COR-L47 (cell line): Measurements from ENCODE around the gene KRTAP2-4.

Source experiments
- DNase-seq: peaks from one replicate; lab custom pipeline; 2025; lab: John Stamatoyannopoulos, UW

The KRTAP2-4 gene

GRCh38 chr17:41037853-41038350, 27.8 kb downstream of the KRTAP2-4 start:
- no peak for DNase-seq

- DNase-seq: peak; percentile 73
Measured at GRCh38 chr17:41034346-41034935, 31.2 kb downstream of the KRTAP2-4 start, which contains the start of gene KRTAP1-3. Gene KRTAP1-3 (minus strand): TSS chr17:41034874. CDS start chr17:41034821, 53 bp downstream.

GRCh38 chr17:41029633-41030245, 35.9 kb downstream of the KRTAP2-4 start, which contains the start of gene KRTAP1-4:
Gene KRTAP1-4 (minus strand): TSS chr17:41030195. CDS start chr17:41030078, 117 bp downstream.
- DNase-seq: no peak

- DNase-seq: peak; percentile 26
Measured at GRCh38 chr17:41026715-41027471, 38.8 kb downstream of the KRTAP2-4 start, which contains the start of gene KRTAP1-5. Gene KRTAP1-5 (minus strand): TSS chr17:41027208. CDS start chr17:41027155, 53 bp downstream.

GRCh38 chr17:41024697-41025096, 41.0 kb downstream of the KRTAP2-4 start:
- DNase-seq: no peak

DNA sequence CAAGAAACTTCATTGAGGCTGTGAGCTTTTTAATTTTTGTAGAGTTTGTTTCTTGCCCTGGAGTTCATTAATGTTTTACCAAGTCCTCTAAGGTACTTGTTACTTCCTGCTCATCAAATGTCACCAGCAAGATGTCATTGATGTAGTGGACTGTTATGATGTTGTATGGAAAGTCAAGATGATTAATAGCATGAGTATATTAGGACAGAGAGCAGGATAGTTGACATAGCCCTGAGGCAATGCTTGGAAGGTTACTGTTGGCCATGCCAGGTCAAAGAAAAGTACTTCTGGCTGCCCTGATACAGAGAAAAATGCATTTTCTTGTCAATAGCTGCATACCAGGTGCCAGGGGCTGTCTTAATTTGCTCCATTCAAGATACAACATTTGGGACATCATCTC, 45.3 kb downstream of the KRTAP2-4 start:
- no peak for DNase-seq

DNA sequence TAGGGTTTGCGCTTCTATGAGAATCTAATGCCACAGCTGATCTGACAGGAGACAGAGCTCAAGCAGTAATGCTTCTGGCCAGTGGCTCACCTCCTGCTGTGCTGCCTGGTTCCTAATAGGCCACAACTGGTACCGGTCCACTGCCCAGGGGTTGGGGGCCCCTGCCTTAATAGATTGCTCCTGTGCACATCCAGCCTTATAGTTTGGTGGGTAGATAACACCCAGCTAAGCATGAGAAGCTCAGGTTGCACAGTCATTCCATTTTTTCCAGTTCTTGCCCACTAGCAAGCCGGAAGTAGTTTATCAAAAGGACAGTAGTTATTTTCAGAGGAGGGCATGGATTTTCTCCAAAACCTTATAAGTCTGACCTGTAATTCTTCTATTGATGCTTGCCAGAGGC, 46.3 kb downstream of the KRTAP2-4 start:
- no peak for DNase-seq

DNA sequence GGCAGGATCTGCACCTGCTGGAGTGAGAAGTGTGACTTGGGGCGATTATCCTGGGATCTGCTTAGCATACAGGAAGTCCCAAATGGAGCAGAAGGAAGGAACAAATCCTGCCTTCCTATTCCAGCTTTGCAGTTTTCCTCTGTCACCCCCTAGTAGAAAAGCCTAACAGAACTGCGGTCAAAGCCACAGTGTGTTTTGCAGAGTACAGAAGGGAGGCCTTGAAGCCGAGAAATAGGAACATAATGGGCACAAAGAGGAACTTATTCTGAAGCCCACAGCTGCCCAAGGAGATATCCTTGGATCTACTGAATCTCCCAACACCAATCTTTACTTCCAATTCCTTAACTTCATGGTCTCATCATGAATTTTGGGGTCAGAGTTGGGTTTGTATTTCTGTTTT, 47.1 kb downstream of the KRTAP2-4 start:
- DNase-seq: no peak

- DNase-seq: no peak
Measured at GRCh38 chr17:41016578-41017215, 49.0 kb downstream of the KRTAP2-4 start.

DNA sequence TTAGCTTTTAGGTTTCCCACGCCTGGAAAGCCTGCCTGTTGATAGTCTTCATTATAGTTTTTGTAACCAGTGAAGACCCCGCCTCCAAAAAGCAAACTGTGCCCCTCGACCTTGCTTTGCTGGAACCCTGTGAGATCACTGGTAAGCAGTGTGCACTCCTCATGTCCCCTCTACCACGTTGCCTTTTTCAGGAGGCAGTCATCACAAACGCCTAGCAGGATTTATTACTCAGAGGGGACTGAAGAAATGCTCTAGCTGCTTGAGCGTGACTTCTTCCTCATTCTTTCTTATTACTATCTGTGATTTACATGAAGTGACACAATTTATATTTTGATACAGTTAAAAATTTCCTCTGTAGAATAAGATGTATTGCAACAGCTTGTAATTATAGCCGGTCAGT, 50.2 kb downstream of the KRTAP2-4 start:
- DNase-seq: no peak
